Type B pancreatic cell (in vitro differentiated cells): Measurements from ENCODE around the gene GH1. TPM values are rescaled to one million over a fixed set of nuclear protein-coding genes. Genes with fewer than 3 reads are reported as not detected.
A peak's percentile ranks its signal among the peaks of the same experiment; 100 is the strongest.

Experiments
- DNase-seq: peaks from one replicate; pipeline ENCODE4 v3.0.0; 2021; ENCODE audit warnings: mixed read lengths; ENCODE audit not compliant: unreplicated experiment; ENCODE audit errors: extremely low spot score
- H3K27ac Mint-ChIP-seq: 2 replicates; pipeline ENCODE4 v1.8.0; 2021; ENCODE audit warnings: mild to moderate bottlenecking, mixed read lengths
- H3K27me3 Mint-ChIP-seq: 2 replicates; pipeline ENCODE4 v1.8.0; 2021; ENCODE audit warnings: mixed read lengths
- H3K36me3 Mint-ChIP-seq: 2 replicates; pipeline ENCODE4 v1.8.0; 2021; ENCODE audit warnings: mixed read lengths
- H3K4me1 Mint-ChIP-seq: one replicate; pipeline ENCODE4 v1.8.0; 2021; ENCODE audit warnings: mixed read lengths; ENCODE audit not compliant: unreplicated experiment
- H3K4me3 Mint-ChIP-seq: 2 replicates; pipeline ENCODE4 v1.8.0; 2021; ENCODE audit warnings: mild to moderate bottlenecking, mixed read lengths
- H3K9me3 Mint-ChIP-seq: 2 replicates; pipeline ENCODE4 v1.8.0; 2021; ENCODE audit warnings: mixed read lengths
- CTCF ChIP-seq: fragments of 200-600 bp; sonication (generic); conservative IDR thresholded peaks from 2 replicates; pipeline ENCODE4 v1.5.0; 2021; ENCODE audit warnings: antibody characterized with exemption, mild to moderate bottlenecking
- total RNA-seq: library from RNA; stranded (reverse); gene quantifications from 2 replicates; pipeline ENCODE4 v1.2.1, GENCODE V29; 2021; ENCODE audit warnings: low replicate concordance

Gene GH1
- total RNA-seq, 1 donor from 2014 or later = not detected

- Mint-ChIP-seq H3K27me3 (peaks cover 12% of the 10 kb centered on the region), H3K4me1 (no peaks in the 10 kb centered on the region), H3K27ac (no peak overlapping the region), H3K4me3 (no peak overlapping the region), H3K9me3 (no peaks in the 10 kb centered on the region), H3K36me3 (no peaks in the 10 kb centered on the region)
- TF ChIP-seq CTCF = no peak
- no peak for DNase-seq
These were observed 35.9 kb upstream of the GH1 start for GRCh38 chr17:63954402-63955063.

GRCh38 chr17:63950940-63951907 lies 32.6 kb upstream of the GH1 start:
- H3K27ac Mint-ChIP-seq = no peak overlapping the region
- DNase-seq = no peak

GRCh38 chr17:63949576-63950250 lies 31.1 kb upstream of the GH1 start:
- H3K9me3 Mint-ChIP-seq = no peaks in the 10 kb centered on the region
- no peak overlapping the region for H3K27ac Mint-ChIP-seq
- peaks cover 12% of the 10 kb centered on the region for H3K27me3 Mint-ChIP-seq
- no peak for TF ChIP-seq CTCF
- no peak overlapping the region for H3K4me3 Mint-ChIP-seq
- DNase-seq = no peak
- no peaks in the 10 kb centered on the region for H3K36me3 Mint-ChIP-seq
- H3K4me1 Mint-ChIP-seq = no peaks in the 10 kb centered on the region

More at GRCh38 chr17:63950940-63951907, 32.6 kb upstream of the GH1 start:
- TF ChIP-seq CTCF = peak; percentile 43
- Mint-ChIP-seq H3K27me3 (peaks cover 12% of the 10 kb centered on the region), H3K36me3 (no peaks in the 10 kb centered on the region), H3K9me3 (no peaks in the 10 kb centered on the region), H3K4me1 (no peaks in the 10 kb centered on the region), H3K4me3 (no peak overlapping the region)

GRCh38 chr17:63948521-63948920 lies 29.9 kb upstream of the GH1 start:
- no peak for DNase-seq
- Mint-ChIP-seq H3K4me3 (no peak overlapping the region), H3K9me3 (no peaks in the 10 kb centered on the region), H3K27me3 (peaks cover 7% of the 10 kb centered on the region), H3K27ac (no peak overlapping the region), H3K4me1 (no peaks in the 10 kb centered on the region), H3K36me3 (no peaks in the 10 kb centered on the region)
- no peak for TF ChIP-seq CTCF

GRCh38 chr17:63947711-63948330 lies 29.2 kb upstream of the GH1 start:
- no peaks in the 10 kb centered on the region for H3K36me3 Mint-ChIP-seq
- no peak overlapping the region for H3K4me3 Mint-ChIP-seq
- H3K4me1 Mint-ChIP-seq = no peaks in the 10 kb centered on the region
- peaks cover 7% of the 10 kb centered on the region for H3K27me3 Mint-ChIP-seq
- no peak overlapping the region for H3K27ac Mint-ChIP-seq
- no peak for TF ChIP-seq CTCF
- DNase-seq = no peak
- no peaks in the 10 kb centered on the region for H3K9me3 Mint-ChIP-seq
